HG03342 (cell line): ENCODE results near the gene GPRC6A.
"Not testable (repeated sequence)": the region's sequence is repeated elsewhere in the genome, so short reads cannot be mapped to it uniquely, and the experiment has no call there.

Experiments used
- ATAC-seq: cut with Tn5 transposase; IDR thresholded peaks from one replicate; pipeline ENCODE4 v1.9.1; 2021; ENCODE audit warnings: mild to moderate bottlenecking, moderate library complexity; ENCODE audit not compliant: unreplicated experiment

The GPRC6A gene

GRCh38 chr6:116828983-116829382 is at the start of gene GPRC6A:
TSS of gene GPRC6A (minus strand) at chr6:116829083. CDS start at chr6:116829013, 70 bp downstream.
- no peak for ATAC-seq

- ATAC-seq = no peak
Measured at GRCh38 chr6:116877743-116878142, 48.9 kb upstream of the GPRC6A start.

GRCh38 chr6:116876635-116877611 is 48.0 kb upstream of the GPRC6A start, which contains the start of gene RFX6:
TSS of gene RFX6 (plus strand) at chr6:116877242. CDS start at chr6:116877276, 34 bp downstream.
- peak; percentile 50 for ATAC-seq

- ATAC-seq = no peak
Measured at GRCh38 chr6:116876107-116876506, 47.2 kb upstream of the GPRC6A start.

- ATAC-seq = no peak
Measured at GRCh38 chr6:116872771-116873170, 43.9 kb upstream of the GPRC6A start.

- peak; percentile 81 for ATAC-seq
Measured at GRCh38 chr6:116866281-116866871, 37.5 kb upstream of the GPRC6A start.

- no peak for ATAC-seq
Measured at GRCh38 chr6:116859264-116859663, 30.4 kb upstream of the GPRC6A start.

GRCh38 chr6:116858060-116858459 is 29.2 kb upstream of the GPRC6A start:
- no peak for ATAC-seq

- ATAC-seq = peak; percentile 65
Measured at GRCh38 chr6:116847227-116847626, 18.3 kb upstream of the GPRC6A start.

GRCh38 chr6:116842459-116842858 is 13.6 kb upstream of the GPRC6A start:
- ATAC-seq = no peak

- ATAC-seq = no peak
Measured at GRCh38 chr6:116840091-116840490, 11.2 kb upstream of the GPRC6A start.

GRCh38 chr6:116836606-116837342 is 7.9 kb upstream of the GPRC6A start:
- ATAC-seq = no peak

GRCh38 chr6:116834526-116834925 is 5.6 kb upstream of the GPRC6A start:
- ATAC-seq = not testable (repeated sequence)

GRCh38 chr6:116827561-116828240 is 1.2 kb downstream of the GPRC6A start:
- no peak for ATAC-seq

- ATAC-seq = not testable (repeated sequence)
Measured at GRCh38 chr6:116816336-116816735, 12.5 kb downstream of the GPRC6A start.

- no peak for ATAC-seq
Measured at GRCh38 chr6:116812051-116812650, 16.7 kb downstream of the GPRC6A start.

GRCh38 chr6:116801971-116802370 is 26.9 kb downstream of the GPRC6A start:
- no peak for ATAC-seq

- no peak for ATAC-seq
Measured at GRCh38 chr6:116799945-116800344, 28.9 kb downstream of the GPRC6A start.

- ATAC-seq = no peak
Measured at GRCh38 chr6:116797585-116797984, 31.3 kb downstream of the GPRC6A start.

GRCh38 chr6:116793224-116793623 is 35.7 kb downstream of the GPRC6A start:
- ATAC-seq = no peak
